Eye (tissue), 1 donor: ENCODE data around the gene EIF4A3.
A peak's percentile ranks its signal among the peaks of the same experiment; 100 is the strongest.
"Not testable (repeated sequence)": the region's sequence is repeated elsewhere in the genome, so short reads cannot be mapped to it uniquely, and the experiment has no call there.

Experiments used
- DNase-seq: peaks from one replicate; pipeline ENCODE4 v3.0.0-alpha.2; 2015

Gene EIF4A3

DNA sequence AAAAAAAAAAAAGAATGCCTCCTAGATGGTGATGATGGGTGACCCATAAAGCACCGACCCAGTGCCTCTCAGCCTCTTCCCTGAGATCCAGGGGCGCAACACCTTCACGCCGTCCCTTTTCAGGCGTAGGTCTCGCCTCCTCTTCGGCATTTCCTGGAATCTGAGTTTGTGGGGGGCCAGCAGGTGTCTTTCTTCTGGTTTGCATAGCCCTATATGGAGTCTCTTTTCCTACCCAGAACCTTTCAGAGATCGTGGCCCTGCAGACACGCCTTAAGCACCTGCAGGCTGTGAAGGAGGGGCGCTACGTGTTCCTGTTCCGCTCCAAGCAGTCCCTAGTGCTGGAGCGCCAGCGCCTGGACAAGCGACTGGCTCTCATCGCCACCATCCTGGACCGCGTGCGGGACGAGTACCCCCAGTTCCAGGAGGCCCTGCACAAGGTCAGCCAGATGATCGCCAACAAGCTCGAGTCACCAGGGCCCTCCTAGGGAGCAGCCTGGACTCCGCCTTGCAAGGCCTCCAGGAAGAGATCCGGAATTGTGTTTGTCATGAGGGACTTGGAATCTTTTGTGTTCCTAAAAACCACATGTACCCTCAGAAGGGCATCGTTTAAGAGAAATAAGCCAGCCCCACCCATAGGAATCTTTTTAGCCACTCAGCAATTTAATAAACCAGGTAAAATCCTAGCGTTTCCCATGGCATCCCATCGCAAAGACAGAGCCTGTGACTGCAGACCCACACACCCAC is 47.5 kb downstream of the EIF4A3 start:
- DNase-seq, result no peak

DNA sequence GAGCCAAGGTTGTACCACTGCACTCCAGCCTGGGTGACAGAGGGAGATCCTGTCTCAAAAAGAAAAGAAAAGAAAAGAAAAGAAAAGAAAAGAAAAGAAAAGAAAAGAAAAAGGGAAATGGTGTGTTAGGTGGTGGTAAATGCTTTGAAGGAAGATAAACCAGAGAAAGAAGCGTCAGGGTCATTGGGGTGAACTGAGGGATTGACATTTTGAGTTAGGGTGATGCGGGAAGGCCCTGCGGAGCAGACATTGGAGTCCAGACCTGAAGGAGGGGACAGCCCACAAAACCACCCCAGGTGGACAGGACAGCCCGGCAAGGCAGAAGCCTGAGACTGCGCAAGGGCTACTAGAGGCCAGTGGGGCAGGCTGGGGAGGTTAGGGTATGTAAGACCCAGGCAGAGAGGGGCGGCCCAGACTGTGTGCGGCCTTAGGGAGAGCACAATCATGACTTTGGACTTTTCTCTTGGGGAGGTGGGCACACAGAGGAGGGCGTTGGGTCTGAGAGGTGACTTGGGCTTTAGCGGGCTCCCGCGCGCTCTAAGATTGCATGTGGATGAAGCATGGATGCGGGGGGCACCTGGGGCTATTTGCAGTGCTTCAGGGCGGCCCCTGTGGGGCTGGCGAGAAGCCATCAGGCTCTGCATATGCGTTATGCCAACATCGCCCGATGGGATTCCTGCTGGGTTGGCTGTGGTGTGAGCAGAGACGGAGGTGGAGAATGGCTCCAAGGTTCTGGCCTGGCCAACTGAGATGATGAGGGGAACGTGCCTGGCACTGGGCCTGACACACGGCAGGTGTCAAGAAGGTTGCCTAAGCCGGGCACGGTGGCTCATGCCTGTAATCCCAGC is 48.9 kb downstream of the EIF4A3 start:
- no peak for DNase-seq

DNA sequence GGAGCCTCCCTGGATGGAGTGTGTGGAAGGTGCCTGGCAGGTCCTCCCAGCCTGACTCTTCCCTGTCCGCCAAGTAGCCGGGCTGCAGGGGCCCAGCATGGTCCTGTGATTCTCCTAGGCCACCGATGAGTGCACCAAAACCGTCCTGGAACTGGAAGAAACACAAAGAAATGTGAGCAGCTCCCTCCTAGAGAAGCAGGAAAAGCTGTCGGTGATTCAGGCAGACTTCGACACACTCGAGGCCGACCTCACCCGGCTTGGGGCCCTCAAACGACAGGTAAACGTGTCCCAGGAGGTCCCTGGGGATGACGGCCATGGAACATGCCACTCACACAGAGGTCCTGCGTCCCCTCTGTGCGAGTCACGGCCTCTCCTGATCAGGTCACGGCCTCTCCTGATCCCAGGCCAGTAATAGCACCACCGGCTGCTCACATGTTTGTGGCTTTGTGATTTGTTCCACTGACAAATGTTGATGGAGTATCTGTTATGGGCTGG is 49.8 kb downstream of the EIF4A3 start:
- DNase-seq, result no peak

GRCh38 chr17:80096561-80097021 is 50.3 kb downstream of the EIF4A3 start:
- DNase-seq, result peak; percentile 59

GRCh38 chr17:80095844-80096475 is 51.0 kb downstream of the EIF4A3 start:
- no peak for DNase-seq

DNA sequence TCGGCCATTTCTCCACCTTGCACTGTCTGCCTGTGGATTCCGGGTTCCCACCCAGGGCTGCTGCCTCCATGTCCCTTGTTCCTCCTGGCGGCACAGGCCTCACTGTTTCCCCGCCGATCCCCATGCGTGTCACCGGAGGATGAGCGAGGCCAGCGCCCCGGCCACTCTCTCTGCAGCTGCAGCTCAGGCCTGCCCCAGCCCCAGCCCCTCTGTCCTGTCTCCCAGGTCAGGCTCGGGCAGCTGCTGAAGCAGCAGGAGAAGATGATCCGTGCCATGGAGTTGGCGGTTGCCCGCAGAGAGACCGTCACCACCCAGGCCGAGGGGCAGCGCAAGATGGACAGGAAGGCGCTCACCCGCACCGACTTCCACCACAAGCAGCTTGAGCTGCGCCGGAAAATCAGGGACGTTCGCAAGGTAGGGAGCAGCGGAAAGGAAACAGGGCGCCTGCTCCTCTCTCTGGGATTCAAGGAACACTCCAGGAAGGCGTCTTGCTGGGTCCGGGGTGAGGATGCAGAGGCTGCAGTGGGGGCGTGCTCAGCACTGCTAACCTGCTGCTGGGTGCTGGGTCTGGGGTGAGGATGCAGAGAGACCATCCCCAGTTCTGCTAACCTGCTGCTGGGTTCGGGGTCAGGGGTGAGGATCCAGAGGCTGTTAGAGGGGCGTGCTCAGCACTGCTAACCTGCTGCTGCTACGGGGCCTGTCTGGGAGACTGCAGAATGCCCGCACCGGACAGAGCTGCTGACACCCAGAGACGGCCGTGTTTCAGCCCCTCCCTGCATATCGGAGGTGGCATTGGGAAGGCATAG is 51.7 kb downstream of the EIF4A3 start:
- DNase-seq, result peak; percentile 35

DNA sequence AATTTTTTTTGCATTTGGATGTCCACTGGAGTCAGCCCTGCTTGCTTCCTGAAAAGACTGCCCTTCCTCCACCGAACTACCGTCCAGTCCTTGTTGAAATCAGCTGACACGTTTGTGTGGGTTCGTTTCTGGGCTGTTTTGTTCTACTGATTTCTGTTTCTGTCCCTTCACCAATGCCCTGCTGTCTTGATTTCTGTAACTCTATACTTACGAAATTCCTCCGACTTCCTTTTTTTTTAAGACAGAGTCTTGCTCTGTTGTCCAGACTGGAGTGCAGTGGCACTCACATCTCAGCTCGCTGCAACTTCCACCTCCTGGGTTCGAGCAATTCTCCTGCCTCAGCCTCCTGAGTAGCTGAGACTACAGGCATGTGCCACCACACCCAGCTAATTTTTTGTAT is 54.0 kb downstream of the EIF4A3 start:
- no peak for DNase-seq

GRCh38 chr17:80091376-80091775 is 55.6 kb downstream of the EIF4A3 start:
- no peak for DNase-seq

- DNase-seq, result not testable (repeated sequence)
These were observed 56.8 kb downstream of the EIF4A3 start for GRCh38 chr17:80090164-80090563.

- no peak for DNase-seq
These were observed 57.2 kb downstream of the EIF4A3 start for GRCh38 chr17:80089762-80090161.

- no peak for DNase-seq
These were observed 59.3 kb downstream of the EIF4A3 start for GRCh38 chr17:80087346-80088265.

DNA sequence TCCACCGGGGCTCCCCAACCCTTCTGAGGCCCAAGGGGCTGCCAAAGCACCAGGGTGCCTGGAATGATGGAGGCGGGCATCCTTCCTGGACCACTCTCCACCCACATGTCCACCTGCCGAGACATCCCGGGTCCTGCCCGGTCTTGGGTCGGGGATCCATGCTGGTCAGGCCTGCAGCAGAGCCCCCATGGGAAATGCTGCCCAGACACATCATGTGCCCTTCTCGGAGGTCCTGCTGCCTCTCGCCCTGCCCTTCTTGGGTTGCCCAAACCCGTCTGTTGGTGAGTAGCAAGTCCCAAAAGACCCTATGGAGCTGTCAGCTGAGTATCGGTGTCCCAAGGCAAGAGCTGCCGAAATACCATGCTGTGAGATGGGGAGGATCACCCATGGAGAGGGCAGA is 60.3 kb downstream of the EIF4A3 start:
- no peak for DNase-seq

- DNase-seq, result no peak
These were observed 60.8 kb downstream of the EIF4A3 start for GRCh38 chr17:80086081-80086480.

GRCh38 chr17:80084773-80085172 is 62.2 kb downstream of the EIF4A3 start:
- no peak for DNase-seq
